GM12801 (cell line): Measurements from ENCODE around the gene PROCA1.

ENCODE experiments used
- TF ChIP-seq, protein P1 (sequence below): IDR thresholded peaks from one replicate; pipeline ENCODE4 v1.5.1; 2011; ENCODE audit warnings: control low read depth; ENCODE audit not compliant: insufficient read length; ENCODE audit errors: extremely low read depth

PROCA1 gene

DNA sequence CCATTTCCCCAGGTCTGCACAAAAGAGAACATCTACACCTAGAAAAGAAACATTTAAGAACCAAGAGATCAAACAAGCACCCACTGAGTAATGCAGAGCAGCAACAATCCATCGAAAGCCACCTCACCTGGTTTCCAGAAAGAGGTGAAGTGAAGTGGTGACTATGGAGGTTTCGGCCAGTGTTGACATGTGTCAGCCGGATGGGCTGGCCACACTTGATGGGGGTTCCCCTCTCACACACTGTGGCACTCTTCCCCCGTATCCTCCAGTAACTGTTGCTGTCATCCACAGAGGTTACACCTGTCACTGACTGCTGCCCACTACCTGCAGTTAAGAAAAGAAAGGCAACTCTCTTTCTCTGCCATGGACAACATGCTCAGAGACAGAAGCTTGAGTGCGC is 56.5 kb downstream of the PROCA1 start:
- TF ChIP-seq, protein P1, sequence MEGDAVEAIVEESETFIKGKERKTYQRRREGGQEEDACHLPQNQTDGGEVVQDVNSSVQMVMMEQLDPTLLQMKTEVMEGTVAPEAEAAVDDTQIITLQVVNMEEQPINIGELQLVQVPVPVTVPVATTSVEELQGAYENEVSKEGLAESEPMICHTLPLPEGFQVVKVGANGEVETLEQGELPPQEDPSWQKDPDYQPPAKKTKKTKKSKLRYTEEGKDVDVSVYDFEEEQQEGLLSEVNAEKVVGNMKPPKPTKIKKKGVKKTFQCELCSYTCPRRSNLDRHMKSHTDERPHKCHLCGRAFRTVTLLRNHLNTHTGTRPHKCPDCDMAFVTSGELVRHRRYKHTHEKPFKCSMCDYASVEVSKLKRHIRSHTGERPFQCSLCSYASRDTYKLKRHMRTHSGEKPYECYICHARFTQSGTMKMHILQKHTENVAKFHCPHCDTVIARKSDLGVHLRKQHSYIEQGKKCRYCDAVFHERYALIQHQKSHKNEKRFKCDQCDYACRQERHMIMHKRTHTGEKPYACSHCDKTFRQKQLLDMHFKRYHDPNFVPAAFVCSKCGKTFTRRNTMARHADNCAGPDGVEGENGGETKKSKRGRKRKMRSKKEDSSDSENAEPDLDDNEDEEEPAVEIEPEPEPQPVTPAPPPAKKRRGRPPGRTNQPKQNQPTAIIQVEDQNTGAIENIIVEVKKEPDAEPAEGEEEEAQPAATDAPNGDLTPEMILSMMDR: no peak
